NCI-H510A (cell line): ENCODE data around the gene DNAH6.
"Not testable (repeated sequence)": the region's sequence is repeated elsewhere in the genome, so short reads cannot be mapped to it uniquely, and the experiment has no call there.

Experiments used
- DNase-seq: peaks from one replicate; lab custom pipeline; 2025; lab: John Stamatoyannopoulos, UW

Gene DNAH6

GRCh38 chr2:84511024-84511423, 5.3 kb upstream of the DNAH6 start:
- not testable (repeated sequence) for DNase-seq

GRCh38 chr2:84515788-84516187, 510 bp upstream of the DNAH6 start:
- no peak for DNase-seq

DNA sequence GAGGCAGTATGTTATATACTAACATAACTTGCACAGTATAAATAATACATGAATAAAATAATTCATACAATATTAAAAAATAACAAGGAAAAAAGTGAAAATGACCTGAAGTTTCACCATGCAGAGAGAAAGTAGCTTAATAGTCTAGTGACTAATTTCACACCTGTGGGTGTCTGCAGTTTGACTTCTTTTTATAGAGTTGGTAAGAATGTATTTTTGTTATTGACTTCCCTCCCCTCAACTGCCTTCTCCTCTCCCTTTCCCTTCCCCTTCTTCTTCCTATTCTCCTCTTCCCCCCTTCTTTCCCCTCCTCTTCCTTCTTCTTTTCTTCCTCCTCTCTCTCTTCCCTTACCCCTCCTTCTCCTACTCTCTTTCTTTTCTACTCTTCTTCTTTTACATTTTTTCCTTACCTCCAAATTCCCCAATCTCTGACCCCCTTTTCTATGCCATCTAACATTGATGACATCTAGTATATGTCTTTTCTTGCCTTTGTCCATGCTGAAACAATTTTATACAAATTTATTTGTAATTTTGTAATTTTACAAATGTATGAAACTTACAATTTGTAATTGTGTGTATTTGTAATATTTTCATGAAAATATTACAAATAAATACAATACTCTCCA, 3.1 kb downstream of the DNAH6 start:
- DNase-seq, result no peak

- no peak for DNase-seq
Measured at GRCh38 chr2:84526562-84526961, 10.3 kb downstream of the DNAH6 start.

DNA sequence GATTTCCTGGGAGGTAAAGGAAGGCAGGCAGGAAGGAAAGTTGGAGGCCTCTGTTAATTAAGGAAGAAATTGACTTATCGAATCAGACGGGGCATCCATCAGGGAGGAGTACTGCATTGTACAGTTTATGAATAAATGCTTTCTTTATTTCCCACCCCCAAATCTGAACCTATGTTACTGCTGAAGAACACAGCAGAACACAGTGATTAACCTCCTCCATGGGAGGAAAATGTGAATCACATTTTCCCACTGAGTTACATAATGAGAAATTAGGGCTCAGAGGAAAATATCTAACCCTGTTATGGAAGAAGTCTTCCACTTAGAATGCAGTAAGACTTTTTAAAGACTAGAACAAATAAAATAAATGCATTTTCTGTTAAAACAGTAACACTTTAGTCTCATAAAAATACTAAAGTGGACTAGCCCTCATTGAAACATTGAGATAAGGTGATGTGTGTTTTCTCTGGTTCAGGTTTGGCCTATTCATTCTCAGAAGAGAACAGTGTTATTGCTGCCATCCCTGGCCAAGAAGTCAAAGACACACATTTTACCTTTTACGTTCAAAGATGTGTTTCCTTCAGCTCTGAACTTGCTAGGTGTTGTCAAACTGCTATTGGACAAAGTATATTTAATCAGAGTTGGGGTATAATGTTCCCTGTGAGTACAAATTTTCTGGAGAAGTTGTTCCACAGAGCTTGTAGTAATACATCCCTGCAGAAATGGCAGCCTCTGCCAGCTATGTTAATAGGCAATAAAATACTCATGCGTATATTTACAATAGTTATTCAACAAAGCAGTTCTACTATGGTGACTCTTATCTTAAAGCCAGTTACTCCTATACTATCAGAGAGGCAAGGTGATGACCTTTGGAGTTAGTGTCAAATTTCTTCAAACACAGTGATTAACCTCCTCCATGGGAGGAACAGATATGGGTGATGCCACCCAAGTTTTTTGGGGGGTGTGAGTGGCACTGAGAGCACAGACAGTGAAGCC, 11.1 kb downstream of the DNAH6 start:
- DNase-seq, result no peak

- DNase-seq, result no peak
Measured at GRCh38 chr2:84532291-84532690, 16.0 kb downstream of the DNAH6 start.

DNA sequence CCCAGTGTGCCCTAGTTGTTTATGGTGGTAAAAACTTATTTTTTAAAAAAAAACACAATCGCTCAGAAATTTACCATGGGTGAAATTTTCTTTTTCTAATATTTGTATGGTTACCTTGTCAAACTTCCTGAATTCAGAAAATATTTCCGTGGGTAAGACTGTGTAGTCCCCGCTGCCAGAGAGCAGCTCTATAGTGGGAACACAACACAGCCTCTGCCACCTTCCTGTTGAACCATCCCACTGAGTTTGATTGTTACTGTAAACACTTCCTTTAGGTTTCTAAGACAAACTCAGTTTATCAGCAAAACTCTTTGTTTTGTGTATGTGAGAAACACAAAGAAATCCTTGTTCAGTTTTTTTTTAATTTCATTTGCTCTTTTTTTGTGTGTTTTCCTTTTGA, 17.9 kb downstream of the DNAH6 start:
- no peak for DNase-seq

- DNase-seq, result no peak
Measured at GRCh38 chr2:84537251-84537650, 21.0 kb downstream of the DNAH6 start.

DNA sequence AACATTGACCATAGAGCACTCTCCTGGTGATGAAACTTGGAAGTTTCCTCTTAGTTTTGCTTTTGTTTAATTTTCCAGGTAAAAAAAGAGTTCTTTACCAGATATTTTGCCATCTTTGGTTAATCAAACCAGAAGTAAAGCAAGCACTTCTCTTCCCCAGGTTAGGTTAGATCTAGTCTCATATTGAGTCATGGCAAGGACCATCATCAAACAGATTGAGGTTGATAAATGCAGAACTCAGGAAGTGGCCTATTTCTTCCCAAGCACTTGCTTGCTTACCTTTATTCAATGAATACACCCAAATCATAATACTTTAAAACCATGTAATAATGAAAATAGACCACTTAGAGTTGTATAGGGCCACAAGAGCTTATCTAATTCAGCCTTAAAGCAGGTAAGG, 23.4 kb downstream of the DNAH6 start:
- no peak for DNase-seq

DNA sequence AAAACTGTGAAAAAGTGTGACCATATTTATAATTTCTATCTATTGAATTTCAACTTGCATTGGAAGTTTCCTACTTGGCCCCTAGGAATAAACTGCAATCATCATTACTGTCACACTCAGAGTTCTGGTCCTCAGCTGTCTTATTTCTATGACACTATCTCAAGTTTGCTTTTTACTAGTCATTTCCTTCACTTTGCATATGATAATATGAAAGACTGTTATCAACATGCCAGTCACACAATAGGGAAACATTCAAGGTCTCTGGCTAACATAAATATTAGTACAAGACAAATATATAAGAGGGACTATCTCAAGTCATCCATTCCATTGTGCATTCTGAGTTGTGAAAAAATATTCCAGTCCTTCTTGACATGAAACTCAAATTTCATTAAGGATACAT, 28.7 kb downstream of the DNAH6 start:
- DNase-seq, result no peak

- no peak for DNase-seq
Measured at GRCh38 chr2:84546551-84546950, 30.3 kb downstream of the DNAH6 start.

DNA sequence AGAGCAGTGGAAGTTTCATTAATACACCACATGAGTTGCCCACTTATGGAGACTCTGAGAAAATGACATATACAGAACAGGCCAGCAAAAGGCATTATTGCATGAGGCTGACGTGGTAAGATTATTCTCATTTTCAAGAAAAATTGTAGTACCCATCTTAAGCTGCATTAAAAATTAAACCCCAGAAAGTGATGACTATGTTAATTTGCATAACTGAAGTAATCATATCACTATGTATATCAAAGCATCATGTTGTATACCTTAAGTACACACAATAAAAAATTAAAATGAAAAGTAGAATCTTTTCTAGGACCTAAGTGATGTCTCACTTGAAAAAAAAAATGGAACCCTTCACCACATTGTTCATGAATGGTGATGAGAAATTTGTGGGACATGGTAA, 32.0 kb downstream of the DNAH6 start:
- DNase-seq, result no peak

DNA sequence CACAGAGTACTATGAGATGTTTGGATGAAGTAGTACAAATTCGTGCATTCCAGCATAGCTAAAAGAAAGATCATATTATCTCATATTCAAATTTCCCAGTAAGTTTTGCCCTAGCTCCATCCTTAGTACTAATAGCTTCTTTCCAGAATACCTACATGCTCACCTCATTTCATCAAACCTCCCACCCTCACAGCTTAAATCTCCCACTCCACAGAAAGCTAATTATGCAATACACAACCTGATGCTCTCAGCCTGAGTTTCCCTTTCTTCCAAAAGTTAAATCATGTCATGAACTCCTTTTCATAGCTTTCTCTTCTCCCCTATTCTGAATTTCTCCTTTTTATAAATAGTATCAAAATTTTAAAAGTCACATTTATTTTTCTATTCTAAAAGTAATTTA, 34.6 kb downstream of the DNAH6 start:
- no peak for DNase-seq

DNA sequence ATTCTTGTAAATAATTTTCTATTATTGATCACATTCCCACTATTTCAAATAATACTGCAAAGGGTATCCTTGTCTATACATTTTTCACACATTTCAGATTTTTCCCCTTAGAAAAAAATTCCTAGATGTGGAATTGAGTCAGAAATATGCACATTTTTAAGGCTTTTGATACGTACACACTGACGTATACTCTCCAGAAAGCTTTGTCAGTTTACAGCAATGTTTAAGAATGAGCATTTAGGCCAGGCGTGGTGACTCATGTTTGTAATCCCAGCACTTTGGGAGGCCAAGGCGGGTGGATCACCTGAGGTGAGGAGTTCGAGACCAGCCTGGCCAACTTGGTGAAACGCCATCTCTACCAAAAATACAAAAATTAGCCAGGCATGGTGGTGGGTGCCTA, 35.2 kb downstream of the DNAH6 start:
- not testable (repeated sequence) for DNase-seq

GRCh38 chr2:84556190-84556589, 39.9 kb downstream of the DNAH6 start:
- DNase-seq, result no peak

DNA sequence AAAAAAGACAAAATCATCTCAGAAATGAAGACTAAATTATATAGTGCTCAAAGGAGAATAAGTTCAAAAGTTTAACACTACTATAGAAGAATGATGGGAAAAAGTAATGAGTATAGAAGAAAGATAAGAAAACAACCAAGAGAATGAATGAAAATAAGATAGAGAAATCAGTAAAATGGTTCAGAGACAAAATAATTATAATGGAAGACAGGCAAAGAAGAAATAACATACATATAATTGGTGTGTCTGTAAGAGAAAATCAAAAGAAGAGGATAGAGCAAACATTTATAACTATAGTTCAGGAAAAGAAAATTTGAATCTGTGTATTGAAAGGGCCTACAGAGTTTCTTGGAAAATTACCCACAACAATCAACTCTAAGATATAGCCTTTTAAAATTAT, 43.5 kb downstream of the DNAH6 start:
- no peak for DNase-seq

DNA sequence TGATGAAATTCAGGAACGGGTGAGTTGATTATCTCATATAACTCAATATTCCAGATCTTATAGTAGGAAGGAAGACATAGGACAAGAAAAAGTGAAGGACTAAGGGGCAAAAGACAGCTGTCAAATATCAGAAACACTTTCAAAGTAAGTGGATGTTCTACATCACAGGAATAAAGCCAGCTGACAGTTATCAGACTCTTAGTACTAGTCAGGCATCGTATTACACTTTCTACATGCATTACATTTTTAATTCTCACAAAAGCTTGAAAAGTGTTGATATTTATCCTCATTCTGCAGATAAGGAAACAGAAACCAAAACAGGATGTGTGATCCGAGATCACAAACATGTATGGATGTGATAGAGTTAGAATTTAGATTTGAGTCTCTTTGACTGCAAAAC, 63.4 kb downstream of the DNAH6 start:
- DNase-seq, result no peak

- no peak for DNase-seq
Measured at GRCh38 chr2:84603911-84604310, 87.6 kb downstream of the DNAH6 start.

- DNase-seq, result no peak
Measured at GRCh38 chr2:84613082-84613481, 96.8 kb downstream of the DNAH6 start.

- DNase-seq, result no peak
Measured at GRCh38 chr2:84619794-84620371, 103.6 kb downstream of the DNAH6 start.

GRCh38 chr2:84628486-84628885, 112.2 kb downstream of the DNAH6 start:
- DNase-seq, result no peak

- DNase-seq, result no peak
Measured at GRCh38 chr2:84629550-84629949, 113.3 kb downstream of the DNAH6 start.

DNA sequence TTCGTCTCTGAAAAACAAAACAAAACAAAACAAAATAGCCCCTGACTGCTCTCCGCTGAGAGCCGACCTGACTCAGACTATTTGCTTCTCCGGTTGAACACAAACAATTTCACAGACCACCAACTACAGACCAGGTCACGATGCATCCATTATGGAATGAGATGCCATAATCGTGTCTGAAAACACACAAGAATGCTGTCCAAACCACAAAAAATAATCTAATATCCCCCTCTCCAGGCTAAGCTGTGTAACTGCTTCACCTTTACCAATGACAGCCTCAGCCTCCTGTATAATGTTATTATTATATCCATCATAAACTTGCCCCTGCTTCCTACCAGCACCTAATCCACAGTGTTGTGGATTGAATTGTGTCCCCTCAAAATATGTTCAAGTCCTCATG, 114.7 kb downstream of the DNAH6 start:
- DNase-seq, result no peak
